Vagina (tissue), 2 donors: ENCODE measurements around the gene SMARCD1.

Experiments
- POLR2A ChIP-seq, 2 donors: fragments of 450-650 bp; IDR thresholded peaks; one replicate each; pipeline ENCODE4 v1.6.1; 2017; ENCODE audit warnings: antibody characterized with exemption in 2 of 2, mild to moderate bottlenecking in 2 of 2, moderate library complexity in 2 of 2
- TF ChIP-seq, protein P1 (sequence below), 3 experiments: fragments of 450-650 bp in 2 of 3; fragments of 200-600 bp in 1 of 3; sonication (generic) in 1 of 3; IDR thresholded peaks; one replicate each; pipeline ENCODE4 v1.5.1; 2017 to 2019; ENCODE audit warnings: antibody characterized with exemption in 3 of 3, mild to moderate bottlenecking in 2 of 3, moderate library complexity in 2 of 3

DNA sequence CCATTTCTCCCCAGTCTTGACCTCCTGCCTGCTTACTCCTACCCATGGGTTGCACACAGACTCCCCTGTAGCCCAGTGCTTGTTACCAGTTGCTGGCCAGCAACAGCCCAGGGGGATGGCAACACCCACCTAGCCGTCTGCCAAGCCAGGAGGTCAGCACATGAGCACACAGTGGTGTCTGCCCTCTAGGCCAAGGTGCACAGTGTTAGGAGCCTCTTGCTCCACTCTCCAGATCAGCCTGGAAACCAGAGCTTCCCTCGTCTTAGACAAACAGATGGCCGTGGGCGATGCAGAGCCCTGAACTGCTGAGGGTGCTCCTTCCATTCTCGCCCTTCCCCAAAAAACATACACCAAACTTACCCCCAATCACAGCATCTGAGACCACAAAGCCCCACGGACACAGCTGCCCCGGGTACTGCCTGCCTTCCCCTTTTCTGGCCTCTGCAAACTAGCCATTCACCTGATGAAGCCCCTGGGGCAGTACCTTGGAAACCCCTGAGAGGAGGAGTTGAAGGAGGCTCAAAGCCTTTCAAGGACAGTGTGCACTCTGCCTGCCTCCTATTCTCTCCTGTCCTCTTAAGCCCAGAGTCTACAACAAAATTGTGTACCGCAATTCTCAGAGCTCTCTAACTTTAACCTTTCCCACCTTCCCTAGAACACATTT, 17.6 kb downstream of the SMARCD1 start:
- TF ChIP-seq, protein P1, sequence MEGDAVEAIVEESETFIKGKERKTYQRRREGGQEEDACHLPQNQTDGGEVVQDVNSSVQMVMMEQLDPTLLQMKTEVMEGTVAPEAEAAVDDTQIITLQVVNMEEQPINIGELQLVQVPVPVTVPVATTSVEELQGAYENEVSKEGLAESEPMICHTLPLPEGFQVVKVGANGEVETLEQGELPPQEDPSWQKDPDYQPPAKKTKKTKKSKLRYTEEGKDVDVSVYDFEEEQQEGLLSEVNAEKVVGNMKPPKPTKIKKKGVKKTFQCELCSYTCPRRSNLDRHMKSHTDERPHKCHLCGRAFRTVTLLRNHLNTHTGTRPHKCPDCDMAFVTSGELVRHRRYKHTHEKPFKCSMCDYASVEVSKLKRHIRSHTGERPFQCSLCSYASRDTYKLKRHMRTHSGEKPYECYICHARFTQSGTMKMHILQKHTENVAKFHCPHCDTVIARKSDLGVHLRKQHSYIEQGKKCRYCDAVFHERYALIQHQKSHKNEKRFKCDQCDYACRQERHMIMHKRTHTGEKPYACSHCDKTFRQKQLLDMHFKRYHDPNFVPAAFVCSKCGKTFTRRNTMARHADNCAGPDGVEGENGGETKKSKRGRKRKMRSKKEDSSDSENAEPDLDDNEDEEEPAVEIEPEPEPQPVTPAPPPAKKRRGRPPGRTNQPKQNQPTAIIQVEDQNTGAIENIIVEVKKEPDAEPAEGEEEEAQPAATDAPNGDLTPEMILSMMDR (IDR thresholded peaks at IDR 0.05), result no peak
- TF ChIP-seq POLR2A (IDR thresholded peaks at IDR 0.05), result no peak
